Measurements from ENCODE around the gene ITPKB.
"Not testable (repeated sequence)": the region's sequence is repeated elsewhere in the genome, so short reads cannot be mapped to it uniquely, and the experiment has no call there.

The ITPKB gene

GRCh38 chr1:226722901-226723656, 16.0 kb downstream of the ITPKB start:
- no peak for DNase-seq (ENCODE audit: insufficient read length, low spot score)
- no peak for FAIRE-seq
- TF ChIP-seq, protein P1, sequence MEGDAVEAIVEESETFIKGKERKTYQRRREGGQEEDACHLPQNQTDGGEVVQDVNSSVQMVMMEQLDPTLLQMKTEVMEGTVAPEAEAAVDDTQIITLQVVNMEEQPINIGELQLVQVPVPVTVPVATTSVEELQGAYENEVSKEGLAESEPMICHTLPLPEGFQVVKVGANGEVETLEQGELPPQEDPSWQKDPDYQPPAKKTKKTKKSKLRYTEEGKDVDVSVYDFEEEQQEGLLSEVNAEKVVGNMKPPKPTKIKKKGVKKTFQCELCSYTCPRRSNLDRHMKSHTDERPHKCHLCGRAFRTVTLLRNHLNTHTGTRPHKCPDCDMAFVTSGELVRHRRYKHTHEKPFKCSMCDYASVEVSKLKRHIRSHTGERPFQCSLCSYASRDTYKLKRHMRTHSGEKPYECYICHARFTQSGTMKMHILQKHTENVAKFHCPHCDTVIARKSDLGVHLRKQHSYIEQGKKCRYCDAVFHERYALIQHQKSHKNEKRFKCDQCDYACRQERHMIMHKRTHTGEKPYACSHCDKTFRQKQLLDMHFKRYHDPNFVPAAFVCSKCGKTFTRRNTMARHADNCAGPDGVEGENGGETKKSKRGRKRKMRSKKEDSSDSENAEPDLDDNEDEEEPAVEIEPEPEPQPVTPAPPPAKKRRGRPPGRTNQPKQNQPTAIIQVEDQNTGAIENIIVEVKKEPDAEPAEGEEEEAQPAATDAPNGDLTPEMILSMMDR (IDR thresholded peaks at IDR 0.05; ENCODE audit: insufficient read depth, missing control alignments): no peak

DNA sequence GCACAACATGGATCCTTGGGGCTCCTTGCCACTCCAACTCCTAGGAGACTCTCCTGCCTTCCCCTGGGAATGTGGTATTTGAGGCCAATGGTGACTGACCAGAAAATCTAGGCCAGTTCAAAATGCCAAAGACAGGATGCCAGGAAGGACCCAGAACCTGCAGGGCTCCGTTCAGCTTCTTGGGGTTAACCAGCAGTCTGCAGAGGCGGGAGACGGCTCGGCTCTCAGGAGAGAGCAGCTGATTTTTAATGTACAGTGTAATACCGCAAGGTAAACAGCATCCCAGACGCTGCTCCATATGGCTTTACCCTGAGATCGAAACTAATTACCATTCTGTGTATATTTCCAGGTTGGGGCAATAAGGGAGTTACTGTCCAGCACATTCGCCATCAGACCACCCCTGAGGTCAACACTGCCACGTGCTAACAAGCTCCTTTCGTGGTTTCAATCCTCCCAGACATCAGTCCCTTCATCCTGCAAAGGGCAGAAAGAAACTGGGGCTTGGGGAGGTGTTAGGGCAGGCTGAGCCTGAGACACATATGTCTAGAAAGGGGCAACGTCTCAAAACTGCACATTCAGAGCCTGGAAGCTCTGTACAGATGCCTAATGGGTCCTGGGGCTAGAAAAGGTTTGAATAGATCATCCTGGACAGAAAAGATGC, 16.7 kb downstream of the ITPKB start:
- FAIRE-seq (no peak), DNase-seq (ENCODE audit: insufficient read length, low spot score) (peak; percentile 58)
- TF ChIP-seq, protein P1 (IDR thresholded peaks at IDR 0.05; ENCODE audit: insufficient read depth, missing control alignments): no peak

- not testable (repeated sequence) for DNase-seq (ENCODE audit: insufficient read length, low spot score); FAIRE-seq
These were observed 18.5 kb downstream of the ITPKB start for GRCh38 chr1:226720574-226720973.

DNA sequence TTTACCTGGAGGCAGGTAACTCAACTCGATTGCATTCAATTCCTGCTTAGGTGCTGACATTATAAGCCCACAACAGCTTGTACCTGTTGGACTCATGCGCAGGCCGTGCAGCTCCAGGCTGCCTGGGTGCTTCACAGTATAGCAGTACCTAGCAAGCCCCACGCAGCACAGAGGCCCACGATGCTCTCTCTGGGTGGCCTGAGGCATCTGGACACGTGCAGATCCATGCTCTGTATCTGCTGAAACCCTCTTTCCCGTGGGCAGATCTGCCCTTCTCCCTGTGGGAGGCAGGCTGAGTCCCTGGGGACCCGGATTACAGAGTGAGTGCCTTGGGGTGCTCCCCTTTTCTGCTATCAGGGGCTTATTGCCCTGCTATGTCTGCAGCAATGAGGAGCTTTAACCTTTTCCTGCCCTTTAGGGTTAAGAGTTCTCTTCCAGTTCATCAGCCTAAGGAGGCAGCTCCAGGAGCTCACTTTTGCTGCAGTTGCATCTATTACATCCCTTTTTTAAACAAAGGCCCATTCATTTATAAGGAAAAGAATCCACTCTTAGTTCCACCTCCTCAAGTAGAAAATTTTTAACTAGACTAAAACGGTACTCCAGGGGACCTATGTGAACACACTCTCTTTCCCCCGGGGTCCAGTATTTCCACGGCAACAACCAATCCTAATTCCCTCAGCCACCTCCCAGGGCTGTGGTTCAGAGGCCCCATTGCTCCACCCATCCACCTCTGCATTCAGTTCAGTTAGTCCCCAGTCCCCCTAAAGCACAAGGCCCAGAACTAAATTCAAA, 19.3 kb downstream of the ITPKB start:
- DNase-seq (ENCODE audit: insufficient read length, low spot score) (no peak), FAIRE-seq (no peak)
- TF ChIP-seq, protein P1 (IDR thresholded peaks at IDR 0.05; ENCODE audit: insufficient read depth, missing control alignments): no peak

- TF ChIP-seq, protein P1 (IDR thresholded peaks at IDR 0.05; ENCODE audit: insufficient read depth, missing control alignments): no peak
- FAIRE-seq: no peak
- no peak for DNase-seq (ENCODE audit: insufficient read length, low spot score)
These were observed 21.7 kb downstream of the ITPKB start for GRCh38 chr1:226717256-226717909.

- DNase-seq (ENCODE audit: insufficient read length, low spot score) (no peak), FAIRE-seq (no peak)
- TF ChIP-seq, protein P1 (IDR thresholded peaks at IDR 0.05; ENCODE audit: insufficient read depth, missing control alignments): no peak
These were observed 22.5 kb downstream of the ITPKB start for GRCh38 chr1:226716577-226716976.

DNA sequence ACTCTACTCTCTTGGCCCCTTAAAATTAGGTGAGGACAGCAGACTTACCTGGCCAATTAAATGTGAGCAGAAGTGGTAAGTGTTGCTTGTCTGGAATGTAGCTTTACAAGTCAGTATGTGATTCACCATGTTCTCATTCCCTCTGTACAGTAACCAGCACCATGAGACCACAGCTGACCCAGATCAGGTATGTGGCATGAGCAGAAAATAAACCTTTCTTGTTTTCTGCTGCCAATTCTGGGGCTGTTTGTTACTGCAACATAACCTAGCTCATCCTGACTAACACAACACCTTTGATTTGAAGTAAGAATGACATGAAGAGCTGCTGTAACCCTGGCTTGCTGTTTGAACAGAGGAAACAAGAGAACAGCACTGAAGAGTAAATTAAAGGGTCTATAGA, 24.9 kb downstream of the ITPKB start:
- TF ChIP-seq, protein P1 (IDR thresholded peaks at IDR 0.05; ENCODE audit: insufficient read depth, missing control alignments): no peak
- FAIRE-seq (peak; percentile 66), DNase-seq (ENCODE audit: insufficient read length, low spot score) (no peak)

All from D721Med (cell line).